ENCODE data around the gene HOXB4.

HOXB4 gene

DNA sequence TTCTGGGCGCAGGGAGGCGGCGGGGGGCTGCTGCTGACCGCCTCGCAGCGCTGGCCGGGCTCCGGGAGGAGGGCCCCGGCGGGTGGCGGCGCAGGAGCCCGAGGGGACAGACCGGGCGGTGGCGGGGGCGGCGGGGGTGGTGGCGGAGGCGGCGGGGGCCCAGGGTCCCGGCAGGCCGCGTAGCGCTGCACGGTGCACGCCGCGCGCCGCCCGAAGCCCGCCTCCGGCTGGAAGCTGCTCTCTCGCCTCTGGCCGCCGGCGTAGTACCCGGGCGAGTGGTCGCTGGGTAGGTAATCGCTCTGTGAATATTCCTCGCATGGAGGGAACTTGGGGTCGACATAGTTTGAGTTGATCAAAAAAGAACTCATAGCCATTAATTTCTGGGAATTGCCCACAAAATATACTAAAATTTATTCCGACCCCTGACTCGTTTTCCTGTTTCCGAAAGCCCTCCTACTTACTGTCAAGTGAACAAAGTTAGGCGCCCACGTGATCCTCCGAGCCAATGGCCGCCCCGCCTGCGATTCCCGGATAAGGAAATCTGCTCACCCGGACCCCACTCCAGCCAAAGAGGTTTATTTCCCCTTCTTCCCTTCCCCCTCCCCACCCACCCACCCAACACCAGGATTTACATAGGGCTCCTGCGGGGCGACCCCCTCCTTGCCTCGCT, at the start of gene HOXB4:
TSS of gene HOXB4 (minus strand) at position 405 of the 670 bp plus-strand sequence. CDS start at position 374, 31 bp downstream.
- TF ChIP-seq, protein P1, sequence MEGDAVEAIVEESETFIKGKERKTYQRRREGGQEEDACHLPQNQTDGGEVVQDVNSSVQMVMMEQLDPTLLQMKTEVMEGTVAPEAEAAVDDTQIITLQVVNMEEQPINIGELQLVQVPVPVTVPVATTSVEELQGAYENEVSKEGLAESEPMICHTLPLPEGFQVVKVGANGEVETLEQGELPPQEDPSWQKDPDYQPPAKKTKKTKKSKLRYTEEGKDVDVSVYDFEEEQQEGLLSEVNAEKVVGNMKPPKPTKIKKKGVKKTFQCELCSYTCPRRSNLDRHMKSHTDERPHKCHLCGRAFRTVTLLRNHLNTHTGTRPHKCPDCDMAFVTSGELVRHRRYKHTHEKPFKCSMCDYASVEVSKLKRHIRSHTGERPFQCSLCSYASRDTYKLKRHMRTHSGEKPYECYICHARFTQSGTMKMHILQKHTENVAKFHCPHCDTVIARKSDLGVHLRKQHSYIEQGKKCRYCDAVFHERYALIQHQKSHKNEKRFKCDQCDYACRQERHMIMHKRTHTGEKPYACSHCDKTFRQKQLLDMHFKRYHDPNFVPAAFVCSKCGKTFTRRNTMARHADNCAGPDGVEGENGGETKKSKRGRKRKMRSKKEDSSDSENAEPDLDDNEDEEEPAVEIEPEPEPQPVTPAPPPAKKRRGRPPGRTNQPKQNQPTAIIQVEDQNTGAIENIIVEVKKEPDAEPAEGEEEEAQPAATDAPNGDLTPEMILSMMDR (conservative IDR thresholded peaks at IDR 0.05; ENCODE audit: low read length), result no peak
- DNase-seq (ENCODE audit: low read depth), result peak; percentile 72
- H3K4me3 ChIP-seq (ENCODE audit: low read length), result peak within 1 kb of the TSS; percentile 82

DNA sequence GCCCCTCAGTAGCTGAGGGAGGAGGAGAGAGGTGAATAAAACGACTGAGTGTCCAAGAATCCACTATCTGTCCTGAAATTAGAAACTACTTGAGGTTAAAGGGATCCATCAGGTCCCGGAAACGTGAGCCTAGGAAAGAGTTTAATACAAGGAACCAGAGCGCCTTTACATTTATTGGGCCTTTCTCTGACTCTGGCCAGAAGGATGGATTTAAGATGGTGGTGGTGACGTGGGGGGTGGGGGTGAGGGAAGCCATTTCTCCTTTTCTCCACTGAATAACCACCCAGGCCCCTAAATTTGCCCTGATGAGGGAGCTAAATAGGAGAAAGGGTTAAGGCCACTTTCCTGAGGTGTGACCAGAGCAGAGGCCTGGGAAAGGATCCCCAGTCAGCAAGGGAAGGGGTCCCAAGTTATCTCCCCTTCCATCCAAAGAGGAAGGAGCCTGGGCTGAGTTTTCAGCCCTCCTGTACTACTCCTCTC, 49.0 kb upstream of the HOXB4 start:
- no peak for DNase-seq (ENCODE audit: low read depth)
- peak overlapping the region; percentile 69 for H3K4me3 ChIP-seq (ENCODE audit: low read length)
- TF ChIP-seq, protein P1 (conservative IDR thresholded peaks at IDR 0.05; ENCODE audit: low read length), result no peak

DNA sequence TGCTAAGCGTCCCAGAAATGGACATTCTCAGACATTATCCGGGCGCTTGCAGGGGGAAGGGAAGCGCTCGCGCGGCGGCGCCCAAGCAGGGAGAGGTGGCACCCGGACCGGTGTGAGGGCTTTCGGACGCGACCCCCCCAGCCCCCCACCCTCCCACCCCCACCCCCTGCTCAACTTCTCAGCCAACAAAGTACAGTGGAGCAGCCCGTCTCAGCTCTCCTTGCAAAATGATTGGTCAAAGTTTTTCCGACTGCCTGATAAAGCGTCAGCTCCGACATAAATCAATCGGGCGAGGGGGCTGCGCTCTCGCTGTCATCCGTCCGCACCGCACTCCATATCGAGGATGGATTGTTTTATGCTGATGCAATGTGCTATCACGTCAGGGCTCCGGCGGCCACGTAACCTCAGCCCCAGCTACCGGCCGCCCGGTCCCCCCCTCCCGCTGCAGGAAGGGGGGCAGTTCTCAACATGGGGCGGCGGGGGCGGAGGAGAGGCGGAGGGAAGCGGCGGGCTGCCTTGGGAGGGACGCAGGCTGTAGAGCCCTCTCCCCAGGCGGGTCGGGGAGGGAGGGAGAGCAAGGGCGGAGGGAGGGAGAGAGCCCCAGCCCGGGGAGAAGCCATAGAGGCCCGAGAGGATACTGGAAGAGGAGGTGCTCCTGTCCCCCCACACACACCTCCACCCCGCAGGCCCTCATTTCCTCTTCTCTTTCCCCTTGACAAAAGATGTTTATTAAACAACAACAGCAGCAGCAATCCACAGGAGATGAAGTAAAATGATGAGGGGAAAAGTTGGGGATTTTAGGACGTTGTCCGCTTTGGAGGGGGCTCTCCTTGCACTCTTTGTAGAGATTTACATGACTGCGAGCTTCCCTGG, 48.3 kb upstream of the HOXB4 start, which contains the start of gene HOXB9:
TSS of gene HOXB9 (minus strand) at position 114 of the 873 bp plus-strand sequence. CDS start at position 25, 89 bp downstream.
- TF ChIP-seq, protein P1 (conservative IDR thresholded peaks at IDR 0.05; ENCODE audit: low read length), result no peak
- DNase-seq (ENCODE audit: low read depth), result peak; percentile 81
- H3K4me3 ChIP-seq (ENCODE audit: low read length), result peak within 1 kb of the TSS; percentile 69

DNA sequence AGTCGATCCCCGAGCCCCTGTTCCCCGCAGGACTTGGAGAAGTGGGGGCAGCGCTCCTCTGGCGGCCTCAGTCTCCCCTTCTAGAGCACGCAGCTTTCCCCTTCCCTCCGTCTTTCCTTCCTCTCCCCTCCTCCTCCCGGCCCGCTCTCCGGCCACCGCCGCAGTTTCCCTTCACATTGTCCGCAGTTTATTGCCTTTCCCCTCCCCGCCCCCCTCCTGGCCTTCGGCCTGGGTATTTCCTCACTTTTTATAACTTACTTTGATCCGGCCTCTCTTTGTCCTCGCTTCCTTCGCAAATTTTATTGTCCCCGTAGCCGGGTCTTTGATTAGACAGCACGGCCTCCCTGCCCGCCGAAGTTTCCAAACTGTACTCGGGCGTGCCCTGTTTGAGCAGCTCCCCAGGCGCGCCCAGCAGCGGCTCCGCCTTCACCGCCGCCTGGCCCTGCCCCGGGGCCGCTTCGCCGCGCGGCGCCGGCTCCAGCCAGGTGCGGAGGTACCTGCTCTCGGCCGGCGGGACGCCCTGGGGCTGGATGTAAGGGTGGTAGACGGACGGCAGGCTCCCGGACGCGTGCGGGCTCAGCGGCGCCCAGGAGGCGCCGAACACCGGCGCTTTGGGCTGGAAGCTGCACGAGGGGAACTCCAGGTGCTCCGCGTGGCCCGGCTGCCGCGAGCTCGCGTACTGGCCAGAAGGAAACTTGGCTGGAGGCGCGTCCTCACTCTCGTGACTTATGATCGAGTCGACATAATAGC, 47.5 kb upstream of the HOXB4 start:
- DNase-seq (ENCODE audit: low read depth), result no peak
- peak overlapping the region; percentile 69 for H3K4me3 ChIP-seq (ENCODE audit: low read length)
- TF ChIP-seq, protein P1 (conservative IDR thresholded peaks at IDR 0.05; ENCODE audit: low read length), result no peak

DNA sequence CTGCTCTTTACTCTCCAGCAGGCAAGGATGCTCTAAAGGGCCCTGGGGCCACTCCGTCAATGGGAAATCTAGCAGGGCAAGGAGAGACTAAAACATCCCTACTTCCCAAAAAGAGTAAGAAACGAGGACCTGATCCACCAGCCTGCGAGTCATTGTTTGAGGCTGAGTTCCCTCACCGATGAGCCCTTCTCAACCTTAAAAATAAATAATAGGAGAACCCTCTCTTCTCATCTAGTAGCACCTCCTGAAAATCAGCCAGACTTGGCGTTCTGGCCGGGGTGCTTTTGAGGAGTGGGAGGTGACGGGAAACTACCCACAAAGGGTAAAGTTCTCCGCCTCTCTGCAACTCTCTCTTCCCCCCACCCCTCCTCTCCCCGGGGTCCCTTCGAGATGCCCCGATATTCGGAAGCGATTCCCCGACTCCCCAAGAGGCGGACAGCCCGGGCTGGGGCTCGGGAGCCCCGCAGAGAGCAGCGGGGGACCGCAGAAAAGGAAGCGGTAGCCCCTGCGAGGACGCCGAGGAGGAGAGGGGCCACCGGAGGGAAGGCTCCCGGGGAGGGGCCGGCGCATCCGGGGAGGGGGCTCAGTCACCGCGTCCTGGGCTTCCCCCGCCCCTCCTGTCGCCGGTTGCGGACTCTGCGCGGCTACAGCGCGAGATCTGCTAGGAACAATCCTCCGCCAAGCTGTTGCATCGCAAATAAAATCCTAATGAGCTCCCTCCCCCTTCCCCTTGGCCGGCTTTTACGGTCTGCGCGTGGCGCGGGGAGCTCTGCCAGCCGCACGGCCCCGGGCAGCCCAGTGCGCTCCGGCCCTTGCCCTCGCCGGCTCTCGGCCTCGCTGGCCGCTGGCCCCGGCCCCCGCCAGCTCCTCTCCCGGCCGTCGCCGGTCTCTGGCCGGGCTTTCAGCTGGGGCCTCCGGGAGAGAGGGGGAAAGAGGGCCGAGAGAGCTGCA, 46.7 kb upstream of the HOXB4 start:
- TF ChIP-seq, protein P1 (conservative IDR thresholded peaks at IDR 0.05; ENCODE audit: low read length), result no peak
- DNase-seq (ENCODE audit: low read depth), result peak; percentile 47
- peak overlapping the region; percentile 69 for H3K4me3 ChIP-seq (ENCODE audit: low read length)

DNA sequence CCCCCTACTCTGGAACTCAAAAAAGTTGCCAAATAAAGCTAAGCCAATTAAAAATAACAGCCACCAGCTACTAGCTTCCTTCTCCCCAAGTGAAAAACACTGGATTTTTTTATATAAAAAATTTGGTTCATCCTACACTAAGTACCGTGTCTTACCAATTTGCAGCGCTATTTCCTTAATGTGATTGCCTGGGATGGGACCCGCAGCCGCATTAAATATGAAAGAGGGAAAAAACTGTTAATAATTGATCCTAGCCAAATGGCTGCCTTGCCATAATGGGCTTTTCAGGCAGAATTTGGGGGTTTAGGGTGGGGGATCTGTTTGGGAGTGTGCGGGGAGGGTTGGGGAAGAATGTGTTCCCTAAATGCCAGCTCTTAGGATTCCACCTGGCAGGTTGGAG, 46.0 kb upstream of the HOXB4 start:
- DNase-seq (ENCODE audit: low read depth), result no peak
- H3K4me3 ChIP-seq (ENCODE audit: low read length), result peak overlapping the region; percentile 69
- TF ChIP-seq, protein P1 (conservative IDR thresholded peaks at IDR 0.05; ENCODE audit: low read length), result no peak
